Mucosa of rectum (tissue), 2 donors: ENCODE data around the gene CORO2B.

ENCODE experiments used
- H3K27ac ChIP-seq, 2 donors: one replicate each; pipeline ENCODE4 v1.7.0; 2013; ENCODE audit warnings: inconsistent platforms in 2 of 2, low read depth in 2 of 2, low read length in 2 of 2
- H3K27me3 ChIP-seq, 2 donors: one replicate each; pipeline ENCODE4 v1.7.0; 2013; ENCODE audit warnings: low read length in 2 of 2; ENCODE audit not compliant: control insufficient read depth in 2 of 2, insufficient read depth in 2 of 2
- H3K36me3 ChIP-seq, 2 donors: one replicate each; pipeline ENCODE4 v1.7.0; 2013; ENCODE audit warnings: low read length in 2 of 2; ENCODE audit not compliant: control insufficient read depth in 2 of 2, insufficient read depth in 2 of 2
- H3K4me1 ChIP-seq, 2 donors: one replicate each; pipeline ENCODE4 v1.7.0; 2013; ENCODE audit warnings: low read length in 2 of 2, mild to moderate bottlenecking in 1 of 2; ENCODE audit not compliant: control insufficient read depth in 2 of 2, insufficient read depth in 2 of 2
- H3K4me3 ChIP-seq, 2 donors: one replicate each; pipeline ENCODE4 v1.7.0; 2013; ENCODE audit warnings: low read length in 2 of 2
- H3K9ac ChIP-seq, 2 donors: one replicate each; pipeline ENCODE4 v1.7.0; 2013; ENCODE audit warnings: low read length in 2 of 2, low read depth in 1 of 2, mild to moderate bottlenecking in 1 of 2
- H3K9me3 ChIP-seq, 2 donors: one replicate each; pipeline ENCODE4 v1.7.0; 2013; ENCODE audit warnings: low read length in 2 of 2; ENCODE audit not compliant: control insufficient read depth in 2 of 2
- donor health status: healthy.
- donor health status: Normal muscosa, but diverticular disease.

CORO2B gene

GRCh38 chr15:68713874-68714273, 135.1 kb downstream of the CORO2B start:
- H3K4me3 ChIP-seq = no peak overlapping the region
- H3K36me3 ChIP-seq = no peaks in the 10 kb centered on the region
- H3K4me1 ChIP-seq = no peaks in the 10 kb centered on the region
- no peaks in the 10 kb centered on the region for H3K9me3 ChIP-seq
- H3K9ac ChIP-seq = no peak overlapping the region
- H3K27me3 ChIP-seq = no peaks in the 10 kb centered on the region
- H3K27ac ChIP-seq = no peak overlapping the region

- no peaks in the 10 kb centered on the region for H3K36me3 ChIP-seq
- H3K9ac ChIP-seq = no peak overlapping the region
- H3K9me3 ChIP-seq = no peaks in the 10 kb centered on the region
- H3K27ac ChIP-seq = no peak overlapping the region
- H3K4me3 ChIP-seq = no peak overlapping the region
- no peaks in the 10 kb centered on the region for H3K4me1 ChIP-seq
- no peaks in the 10 kb centered on the region for H3K27me3 ChIP-seq
Measured at GRCh38 chr15:68715111-68715510, 136.3 kb downstream of the CORO2B start.

- no peaks in the 10 kb centered on the region for H3K9me3 ChIP-seq
- H3K36me3 ChIP-seq = no peaks in the 10 kb centered on the region
- H3K4me1 ChIP-seq = no peaks in the 10 kb centered on the region
- H3K9ac ChIP-seq = no peak overlapping the region
- no peaks in the 10 kb centered on the region for H3K27me3 ChIP-seq
- H3K4me3 ChIP-seq = no peak overlapping the region
- H3K27ac ChIP-seq = no peak overlapping the region
Measured at GRCh38 chr15:68717951-68718350, 139.2 kb downstream of the CORO2B start.

- H3K27ac ChIP-seq = no peak overlapping the region
- H3K27me3 ChIP-seq = no peaks in the 10 kb centered on the region
- H3K4me3 ChIP-seq = no peak overlapping the region
- H3K9ac ChIP-seq = no peak overlapping the region
- no peaks in the 10 kb centered on the region for H3K9me3 ChIP-seq
- no peaks in the 10 kb centered on the region for H3K4me1 ChIP-seq
- H3K36me3 ChIP-seq = no peaks in the 10 kb centered on the region
Measured at GRCh38 chr15:68718468-68718867, 139.7 kb downstream of the CORO2B start.

GRCh38 chr15:68719051-68719450, 140.3 kb downstream of the CORO2B start:
- Histone ChIP-seq H3K4me1 (no peaks in the 10 kb centered on the region), H3K36me3 (no peaks in the 10 kb centered on the region), H3K27ac (no peak overlapping the region), H3K9me3 (no peaks in the 10 kb centered on the region), H3K4me3 (no peak overlapping the region), H3K9ac (no peak overlapping the region), H3K27me3 (no peaks in the 10 kb centered on the region)

GRCh38 chr15:68719672-68720071, 140.9 kb downstream of the CORO2B start:
- Histone ChIP-seq H3K4me3 (no peak overlapping the region), H3K27me3 (no peaks in the 10 kb centered on the region)

GRCh38 chr15:68721886-68722285, 143.1 kb downstream of the CORO2B start:
- Histone ChIP-seq H3K9ac (no peak overlapping the region), H3K4me3 (no peak overlapping the region), H3K4me1 (no peaks in the 10 kb centered on the region), H3K27me3 (no peaks in the 10 kb centered on the region), H3K9me3 (no peaks in the 10 kb centered on the region), H3K36me3 (no peaks in the 10 kb centered on the region), H3K27ac (no peak overlapping the region)

More at GRCh38 chr15:68719672-68720071, 140.9 kb downstream of the CORO2B start:
- no peaks in the 10 kb centered on the region for H3K4me1 ChIP-seq
- H3K27ac ChIP-seq = no peak overlapping the region
- H3K36me3 ChIP-seq = no peaks in the 10 kb centered on the region
- H3K9me3 ChIP-seq = no peaks in the 10 kb centered on the region
- H3K9ac ChIP-seq = no peak overlapping the region

- no peak overlapping the region for H3K9ac ChIP-seq
- H3K9me3 ChIP-seq = no peaks in the 10 kb centered on the region
- no peak overlapping the region for H3K27ac ChIP-seq
- H3K27me3 ChIP-seq = no peaks in the 10 kb centered on the region
- H3K36me3 ChIP-seq = no peaks in the 10 kb centered on the region
- H3K4me1 ChIP-seq = peaks cover 0 to 3% of the 10 kb centered on the region in 2 donors
- H3K4me3 ChIP-seq = no peak overlapping the region
Measured at GRCh38 chr15:68725736-68726135, 146.9 kb downstream of the CORO2B start.

- Histone ChIP-seq H3K9me3 (no peaks in the 10 kb centered on the region), H3K9ac (no peak overlapping the region), H3K27me3 (no peaks in the 10 kb centered on the region), H3K27ac (no peak overlapping the region), H3K4me1 (peaks cover 0 to 8% of the 10 kb centered on the region in 2 donors), H3K36me3 (no peaks in the 10 kb centered on the region), H3K4me3 (no peak overlapping the region)
Measured at GRCh38 chr15:68726246-68726645, 147.5 kb downstream of the CORO2B start.

- H3K27ac ChIP-seq = no peak overlapping the region
- peaks cover 2 to 8% of the 10 kb centered on the region in 2 donors for H3K4me1 ChIP-seq
- no peaks in the 10 kb centered on the region for H3K9me3 ChIP-seq
- H3K27me3 ChIP-seq = no peaks in the 10 kb centered on the region
- no peak overlapping the region for H3K9ac ChIP-seq
- H3K36me3 ChIP-seq = no peaks in the 10 kb centered on the region
- no peak overlapping the region for H3K4me3 ChIP-seq
Measured at GRCh38 chr15:68729789-68730411, 151.1 kb downstream of the CORO2B start.
